Neural progenitor cell (in vitro differentiated cells): ENCODE measurements around the gene EXOSC5.

Experiments
- CTCF ChIP-seq: fragments of 200-600 bp; sonication (generic); IDR thresholded peaks from 2 replicates; pipeline ENCODE4 v1.5.1; 2017; ENCODE audit warnings: antibody characterized with exemption, mild to moderate bottlenecking
- EZH2 ChIP-seq: fragments of 200-600 bp; sonication (generic); IDR thresholded peaks from 2 replicates; pipeline ENCODE4 v1.6.1; 2017; ENCODE audit warnings: antibody characterized with exemption, mild to moderate bottlenecking, moderate library complexity
- EZH2phosphoT487 ChIP-seq: fragments of 200-600 bp; sonication (generic); IDR thresholded peaks from 2 replicates; pipeline ENCODE4 v1.6.1; 2017; ENCODE audit warnings: antibody characterized with exemption

- TF ChIP-seq CTCF (no peak), EZH2 (no peak), EZH2phosphoT487 (no peak)
Observed at GRCh38 chr19:41414461-41414860, 17.3 kb upstream of the EXOSC5 start.
